Spleen (tissue), 7 donors: ENCODE measurements around the gene ZNRF4.

Source experiments
- CTCF ChIP-seq, 11 experiments: fragments of 200-600 bp in 7 of 11; fragments of 450-650 bp in 4 of 11; sonication (generic) in 4 of 11; IDR thresholded peaks in 8 of 11; conservative IDR thresholded peaks in 3 of 11; 1 replicate in 7 of 11; 2 replicates in 4 of 11; pipeline versions ENCODE4 v1.4.0 to v1.8.0; 2016 to 2021; ENCODE audit warnings: antibody characterized with exemption in 11 of 11, inconsistent platforms in 4 of 11, mild to moderate bottlenecking in 1 of 11
- POLR2A ChIP-seq, 3 donors: fragments of 450-650 bp; IDR thresholded peaks; one replicate each; pipeline ENCODE4 v1.5.1; 2017; ENCODE audit warnings: antibody characterized with exemption in 3 of 3, mild to moderate bottlenecking in 1 of 3
- donor health status: DM: no; HTN: no; CAD: no; lungs with moderate emphysema.
- donor health status: DM: no; HTN: no; CAD: no.
- donor health status: DM: no; HTN: no; CAD: no.

- TF ChIP-seq CTCF (IDR thresholded peaks at IDR 0.05 in 8 of 11, conservative IDR thresholded peaks at IDR 0.05 in 3 of 11) (no peak), POLR2A (IDR thresholded peaks at IDR 0.05) (no peak)
Measured at GRCh38 chr19:5406816-5407215, 48.4 kb upstream of the ZNRF4 start.
